Activated naive CD8-positive, alpha-beta T cell (primary cell): ENCODE measurements around the gene TRIO.

Experiments used
- H3K27ac Mint-ChIP-seq: one replicate; pipeline ENCODE4 v1.8.0; 2021; ENCODE audit warnings: mixed read lengths
- H3K27me3 Mint-ChIP-seq: one replicate; pipeline ENCODE4 v1.8.0; 2021; ENCODE audit warnings: mixed read lengths
- H3K36me3 Mint-ChIP-seq: one replicate; pipeline ENCODE4 v1.8.0; 2021; ENCODE audit warnings: mixed read lengths
- H3K4me1 Mint-ChIP-seq: one replicate; pipeline ENCODE4 v1.8.0; 2021; ENCODE audit warnings: low read depth, mixed read lengths
- H3K4me3 Mint-ChIP-seq: one replicate; pipeline ENCODE4 v1.8.0; 2021; ENCODE audit warnings: mild to moderate bottlenecking, mixed read lengths
- H3K9me3 Mint-ChIP-seq: one replicate; pipeline ENCODE4 v1.8.0; 2021; ENCODE audit warnings: low read depth, mixed read lengths

TRIO gene

GRCh38 chr5:14148890-14149671 lies 5.9 kb downstream of the TRIO start:
- no peak overlapping the region for H3K4me3 Mint-ChIP-seq
- no peaks in the 10 kb centered on the region for H3K36me3 Mint-ChIP-seq
- H3K27ac Mint-ChIP-seq: no peak overlapping the region
- H3K9me3 Mint-ChIP-seq: no peaks in the 10 kb centered on the region
- peaks cover 6% of the 10 kb centered on the region for H3K4me1 Mint-ChIP-seq
- peaks cover 23% of the 10 kb centered on the region for H3K27me3 Mint-ChIP-seq

GRCh38 chr5:14149672-14150274 lies 6.6 kb downstream of the TRIO start:
- Mint-ChIP-seq H3K27ac (no peak overlapping the region), H3K4me3 (no peak overlapping the region), H3K4me1 (peaks cover 3% of the 10 kb centered on the region), H3K36me3 (no peaks in the 10 kb centered on the region), H3K27me3 (peaks cover 23% of the 10 kb centered on the region), H3K9me3 (no peaks in the 10 kb centered on the region)

GRCh38 chr5:14151416-14151815 lies 8.3 kb downstream of the TRIO start:
- Mint-ChIP-seq H3K9me3 (no peaks in the 10 kb centered on the region), H3K4me3 (no peak overlapping the region)

GRCh38 chr5:14153071-14153864 lies 10.1 kb downstream of the TRIO start:
- H3K4me3 Mint-ChIP-seq: no peak overlapping the region
- H3K4me1 Mint-ChIP-seq: no peaks in the 10 kb centered on the region
- H3K9me3 Mint-ChIP-seq: no peaks in the 10 kb centered on the region
- no peaks in the 10 kb centered on the region for H3K36me3 Mint-ChIP-seq
- H3K27ac Mint-ChIP-seq: no peak overlapping the region
- peaks cover 16% of the 10 kb centered on the region for H3K27me3 Mint-ChIP-seq

More at GRCh38 chr5:14151416-14151815, 8.3 kb downstream of the TRIO start:
- peaks cover 18% of the 10 kb centered on the region for H3K27me3 Mint-ChIP-seq
- no peaks in the 10 kb centered on the region for H3K4me1 Mint-ChIP-seq
- no peaks in the 10 kb centered on the region for H3K36me3 Mint-ChIP-seq
- no peak overlapping the region for H3K27ac Mint-ChIP-seq

- no peaks in the 10 kb centered on the region for H3K36me3 Mint-ChIP-seq
- no peaks in the 10 kb centered on the region for H3K4me1 Mint-ChIP-seq
- no peak overlapping the region for H3K27ac Mint-ChIP-seq
- H3K4me3 Mint-ChIP-seq: no peak overlapping the region
- no peaks in the 10 kb centered on the region for H3K9me3 Mint-ChIP-seq
- H3K27me3 Mint-ChIP-seq: peaks cover 10% of the 10 kb centered on the region
These were observed 11.0 kb downstream of the TRIO start for GRCh38 chr5:14153932-14154731.

- Mint-ChIP-seq H3K9me3 (no peaks in the 10 kb centered on the region), H3K4me1 (no peaks in the 10 kb centered on the region), H3K4me3 (no peak overlapping the region), H3K36me3 (no peaks in the 10 kb centered on the region), H3K27ac (no peak overlapping the region), H3K27me3 (peaks cover 4% of the 10 kb centered on the region)
These were observed 11.9 kb downstream of the TRIO start for GRCh38 chr5:14155075-14155474.

GRCh38 chr5:14155739-14156138 lies 12.6 kb downstream of the TRIO start:
- Mint-ChIP-seq H3K4me3 (no peak overlapping the region), H3K9me3 (no peaks in the 10 kb centered on the region), H3K27ac (no peak overlapping the region), H3K4me1 (no peaks in the 10 kb centered on the region), H3K36me3 (no peaks in the 10 kb centered on the region), H3K27me3 (peaks cover 3% of the 10 kb centered on the region)

GRCh38 chr5:14156290-14156649 lies 13.1 kb downstream of the TRIO start:
- Mint-ChIP-seq H3K27me3 (peaks cover 1% of the 10 kb centered on the region), H3K4me1 (no peaks in the 10 kb centered on the region), H3K4me3 (no peak overlapping the region), H3K27ac (no peak overlapping the region), H3K36me3 (no peaks in the 10 kb centered on the region), H3K9me3 (no peaks in the 10 kb centered on the region)

GRCh38 chr5:14156650-14157492 lies 13.7 kb downstream of the TRIO start:
- Mint-ChIP-seq H3K36me3 (no peaks in the 10 kb centered on the region), H3K4me1 (no peaks in the 10 kb centered on the region), H3K9me3 (no peaks in the 10 kb centered on the region), H3K4me3 (no peak overlapping the region), H3K27me3 (peaks cover 1% of the 10 kb centered on the region), H3K27ac (no peak overlapping the region)

GRCh38 chr5:14157493-14157782 lies 14.3 kb downstream of the TRIO start:
- Mint-ChIP-seq H3K9me3 (no peaks in the 10 kb centered on the region), H3K4me1 (no peaks in the 10 kb centered on the region), H3K4me3 (no peak overlapping the region), H3K27me3 (peaks cover 1% of the 10 kb centered on the region), H3K27ac (no peak overlapping the region), H3K36me3 (no peaks in the 10 kb centered on the region)

GRCh38 chr5:14158890-14159666 lies 15.9 kb downstream of the TRIO start:
- Mint-ChIP-seq H3K4me1 (no peaks in the 10 kb centered on the region), H3K9me3 (peaks cover 3% of the 10 kb centered on the region), H3K36me3 (no peaks in the 10 kb centered on the region), H3K27me3 (peaks cover 5% of the 10 kb centered on the region), H3K4me3 (no peak overlapping the region), H3K27ac (no peak overlapping the region)

GRCh38 chr5:14161825-14162556 lies 18.8 kb downstream of the TRIO start:
- Mint-ChIP-seq H3K36me3 (no peaks in the 10 kb centered on the region), H3K9me3 (peaks cover 3% of the 10 kb centered on the region), H3K27me3 (peaks cover 5% of the 10 kb centered on the region), H3K4me1 (no peaks in the 10 kb centered on the region), H3K4me3 (no peak overlapping the region), H3K27ac (no peak overlapping the region)
